Measurements from ENCODE around the gene LCLAT1.

LCLAT1 gene

GRCh38 chr2:30649828-30650227, 202.8 kb downstream of the LCLAT1 start:
- DNase-seq = no peak

DNA sequence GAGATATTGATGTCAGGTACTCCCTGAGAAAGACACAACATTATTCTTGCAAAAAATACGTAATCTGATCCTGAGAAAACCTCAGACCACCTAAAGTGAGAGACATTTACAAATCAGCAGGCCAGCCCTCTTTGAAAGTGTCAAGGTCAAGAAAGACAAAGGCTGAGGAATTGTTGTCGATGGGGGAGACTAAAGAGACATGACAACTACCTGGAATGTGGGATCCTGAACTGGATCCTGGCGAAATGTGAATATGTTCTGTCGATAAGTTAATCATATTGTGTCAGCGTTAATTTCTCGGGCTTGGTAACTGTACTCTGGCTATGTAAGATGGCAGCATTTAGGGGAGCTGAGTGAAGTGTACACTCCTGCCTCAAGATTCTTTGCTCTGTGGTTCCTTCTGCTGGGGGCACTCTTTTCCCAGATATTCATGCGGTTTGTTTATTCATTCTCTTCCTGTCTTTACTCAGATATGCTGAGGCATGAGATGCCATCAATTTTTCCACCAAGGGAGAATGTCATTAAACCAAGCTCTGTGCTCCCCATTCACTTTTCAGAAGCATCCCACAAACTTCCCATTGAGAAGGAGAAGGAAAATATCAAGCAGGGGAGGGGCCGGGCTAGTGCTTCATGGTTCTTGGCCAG, 205.3 kb downstream of the LCLAT1 start:
- DNase-seq = no peak

DNA sequence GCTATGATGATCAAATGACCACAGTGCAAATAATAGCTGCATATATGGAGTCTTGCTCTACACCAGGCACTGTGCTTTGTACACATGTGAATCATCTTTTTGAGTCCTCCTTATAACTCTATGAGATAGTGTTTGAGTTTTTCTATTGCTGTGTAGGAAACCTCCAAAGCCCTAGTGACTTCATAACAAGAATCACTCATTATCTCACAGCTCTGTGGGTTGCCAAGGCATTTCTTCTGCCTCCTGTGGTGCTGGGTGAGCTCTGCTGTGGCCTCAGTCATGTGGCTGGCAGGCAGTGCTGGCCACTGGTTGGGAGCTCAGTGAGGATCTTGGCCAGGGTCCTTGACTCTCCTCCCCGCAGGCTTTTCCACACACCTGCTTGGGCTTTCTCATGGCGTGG, 206.8 kb downstream of the LCLAT1 start:
- no peak for DNase-seq

- DNase-seq = no peak
These were observed 207.4 kb downstream of the LCLAT1 start for GRCh38 chr2:30654404-30654803.

GRCh38 chr2:30655211-30655610, 208.2 kb downstream of the LCLAT1 start:
- DNase-seq = no peak

DNA sequence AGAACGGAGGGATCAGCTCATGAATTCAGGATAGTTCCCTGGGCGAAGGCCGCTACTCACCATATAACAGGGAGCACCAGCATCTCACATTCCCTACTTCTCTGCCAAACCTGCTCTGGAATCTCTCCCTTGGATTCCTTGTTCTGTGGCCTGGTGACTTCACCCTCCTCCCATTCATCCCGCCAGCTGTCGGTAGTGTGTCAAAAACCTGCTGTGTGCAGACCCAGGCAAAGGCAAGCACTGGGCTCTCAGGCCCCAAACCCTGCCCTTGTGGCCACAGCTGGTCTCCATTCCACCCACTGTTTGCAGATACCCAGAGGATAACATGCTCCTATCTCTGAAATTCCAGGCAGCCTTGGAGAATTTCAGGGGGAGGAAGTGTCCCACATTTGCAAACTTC, 208.6 kb downstream of the LCLAT1 start:
- no peak for DNase-seq

- DNase-seq = no peak
These were observed 209.0 kb downstream of the LCLAT1 start for GRCh38 chr2:30656079-30656478.

GRCh38 chr2:30661173-30662107, 214.4 kb downstream of the LCLAT1 start:
- no peak for DNase-seq

DNA sequence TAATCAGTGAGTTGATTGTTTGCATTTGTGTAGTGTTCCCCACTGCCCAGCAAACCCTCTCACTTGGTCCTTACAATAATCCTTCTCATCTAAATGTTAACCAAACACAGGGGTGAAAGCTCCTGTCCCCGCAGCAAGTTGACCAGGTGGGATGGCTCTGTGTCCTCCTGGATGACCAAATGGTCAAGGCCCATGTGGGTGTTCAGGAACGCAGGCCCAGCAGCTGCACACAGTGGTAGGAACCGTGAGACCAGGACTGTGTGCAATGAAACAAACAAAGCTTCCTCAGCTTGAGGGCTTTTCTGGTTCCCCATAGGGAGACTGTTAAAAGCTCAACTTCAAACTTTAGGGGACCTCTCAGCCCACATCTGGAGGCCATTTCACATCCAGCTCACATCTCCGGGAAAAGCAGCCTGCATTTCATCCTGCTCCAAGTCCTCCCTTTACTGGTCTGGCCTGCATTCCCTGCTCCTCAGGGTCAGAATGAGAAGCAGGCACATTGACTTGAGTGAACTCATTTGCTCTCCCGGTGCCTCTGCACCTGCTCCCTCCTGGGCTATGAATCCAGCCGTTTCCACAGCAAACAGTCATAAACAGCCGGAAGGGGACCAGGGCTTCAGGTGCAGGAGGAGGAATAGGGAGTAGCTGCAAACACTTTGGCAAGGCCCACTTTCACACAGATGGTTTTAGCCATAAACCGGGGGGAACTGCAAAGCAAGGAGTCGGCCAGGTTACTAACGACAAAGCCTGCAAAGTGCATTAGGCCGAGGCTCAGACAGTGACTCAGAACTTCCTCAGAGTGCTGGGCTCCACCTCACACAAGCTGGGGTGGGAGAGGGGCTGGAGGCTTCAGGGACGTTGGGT, 215.5 kb downstream of the LCLAT1 start:
- DNase-seq = no peak

DNA sequence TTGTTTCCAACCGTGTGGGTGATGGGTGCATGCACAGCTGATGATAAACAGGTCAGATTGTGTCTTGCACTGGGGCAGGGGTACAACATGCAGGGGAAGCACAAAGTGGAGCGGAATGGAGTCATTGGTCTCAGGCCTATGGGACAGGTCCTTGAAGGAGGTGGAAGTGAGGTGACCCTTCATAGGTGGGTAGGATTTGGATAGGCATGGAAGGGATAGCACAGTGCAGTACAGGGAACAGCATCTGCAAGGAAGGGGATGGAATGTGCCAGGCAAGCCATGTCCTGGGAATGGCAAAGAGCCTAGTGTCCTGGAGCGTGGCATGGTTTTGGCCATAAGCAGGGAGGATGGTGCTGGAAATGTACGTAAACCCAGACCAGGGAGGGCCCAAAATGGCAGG, 216.3 kb downstream of the LCLAT1 start:
- no peak for DNase-seq

- DNase-seq = no peak
These were observed 216.8 kb downstream of the LCLAT1 start for GRCh38 chr2:30663806-30664205.

GRCh38 chr2:30664761-30665358, 217.8 kb downstream of the LCLAT1 start:
- DNase-seq = no peak

DNA sequence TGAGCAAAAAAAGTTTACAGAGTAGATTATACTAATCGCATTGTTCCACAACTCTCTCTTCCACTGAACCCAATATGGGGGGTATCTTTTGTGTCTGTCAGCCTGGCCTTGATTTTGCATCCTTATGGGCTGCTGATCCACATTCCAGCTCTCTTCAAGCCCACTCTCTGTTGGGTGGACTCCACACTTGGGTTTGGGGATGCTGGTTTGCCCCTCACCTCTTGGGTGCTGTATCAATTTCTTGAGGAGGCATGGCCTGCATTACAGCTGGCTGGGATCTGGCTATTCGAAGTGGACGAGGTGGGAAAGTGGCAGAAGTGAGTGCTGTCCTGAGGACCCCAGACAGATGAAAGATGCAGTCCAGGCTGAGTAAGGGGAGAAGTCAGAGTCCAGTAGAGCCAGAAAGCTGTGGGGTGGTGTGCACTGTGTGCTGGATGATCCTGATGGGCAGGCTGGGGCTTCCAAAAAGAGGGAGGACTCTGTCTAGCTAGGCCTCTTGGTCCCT, 218.8 kb downstream of the LCLAT1 start:
- DNase-seq = no peak

DNA sequence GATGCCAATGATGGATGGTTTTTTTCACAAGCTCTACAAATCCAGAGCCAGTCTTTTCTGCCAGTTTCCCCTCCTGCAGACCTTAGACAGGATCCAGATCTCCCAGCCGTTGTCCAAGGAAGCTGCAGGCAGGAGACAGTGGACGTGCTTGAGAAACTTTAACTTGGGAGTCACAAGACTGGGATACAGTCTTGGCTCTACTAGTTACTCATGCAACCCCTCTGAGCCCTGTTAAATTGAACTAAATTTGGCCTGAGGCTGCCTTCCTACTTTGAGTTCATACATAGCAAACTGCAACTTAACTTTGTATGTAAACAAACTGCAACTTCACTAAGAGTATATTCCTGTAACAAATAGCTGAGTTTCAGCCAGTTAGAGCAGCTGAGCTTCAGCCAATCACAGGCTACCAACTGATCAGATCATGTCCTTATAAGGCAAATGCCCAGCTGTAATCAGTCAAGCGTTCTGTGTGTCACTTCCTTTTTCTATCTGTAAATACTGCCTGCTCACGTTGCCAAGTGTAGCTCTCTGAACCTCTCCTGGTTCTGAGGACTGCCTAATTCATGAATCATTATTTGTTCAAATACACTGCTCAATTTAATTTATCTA, 219.3 kb downstream of the LCLAT1 start:
- DNase-seq = no peak

GRCh38 chr2:30670453-30670852, 223.4 kb downstream of the LCLAT1 start:
- no peak for DNase-seq

- no peak for DNase-seq
These were observed 226.1 kb downstream of the LCLAT1 start for GRCh38 chr2:30673127-30673526.

GRCh38 chr2:30675758-30676157, 228.7 kb downstream of the LCLAT1 start:
- no peak for DNase-seq

GRCh38 chr2:30677231-30677630, 230.2 kb downstream of the LCLAT1 start:
- no peak for DNase-seq

DNA sequence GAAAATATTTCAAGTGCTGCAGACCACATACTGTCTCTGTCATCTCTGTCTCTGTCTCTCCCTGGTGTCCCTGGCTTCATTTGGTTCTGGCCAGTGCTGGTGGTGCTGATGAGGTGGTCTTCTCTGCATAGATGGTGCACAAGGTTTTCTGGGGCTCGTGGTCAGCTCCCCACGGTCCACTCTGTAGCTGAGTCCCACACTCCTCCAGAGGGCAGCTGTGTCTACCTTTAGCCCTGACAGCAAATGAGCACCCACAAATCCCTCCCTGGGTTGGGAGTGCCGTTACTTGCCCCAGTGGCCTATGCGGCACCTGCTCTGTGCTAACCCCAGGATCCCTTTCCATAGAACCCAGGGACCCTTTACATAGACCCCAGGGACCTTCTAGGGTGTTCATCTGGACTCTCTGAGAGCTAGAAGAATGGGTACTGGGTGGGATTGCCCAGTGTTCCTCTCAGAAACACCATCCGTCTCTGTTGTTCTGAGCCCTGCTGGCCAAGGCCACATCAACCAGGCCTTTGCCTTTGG, 230.9 kb downstream of the LCLAT1 start:
- DNase-seq = no peak

DNA sequence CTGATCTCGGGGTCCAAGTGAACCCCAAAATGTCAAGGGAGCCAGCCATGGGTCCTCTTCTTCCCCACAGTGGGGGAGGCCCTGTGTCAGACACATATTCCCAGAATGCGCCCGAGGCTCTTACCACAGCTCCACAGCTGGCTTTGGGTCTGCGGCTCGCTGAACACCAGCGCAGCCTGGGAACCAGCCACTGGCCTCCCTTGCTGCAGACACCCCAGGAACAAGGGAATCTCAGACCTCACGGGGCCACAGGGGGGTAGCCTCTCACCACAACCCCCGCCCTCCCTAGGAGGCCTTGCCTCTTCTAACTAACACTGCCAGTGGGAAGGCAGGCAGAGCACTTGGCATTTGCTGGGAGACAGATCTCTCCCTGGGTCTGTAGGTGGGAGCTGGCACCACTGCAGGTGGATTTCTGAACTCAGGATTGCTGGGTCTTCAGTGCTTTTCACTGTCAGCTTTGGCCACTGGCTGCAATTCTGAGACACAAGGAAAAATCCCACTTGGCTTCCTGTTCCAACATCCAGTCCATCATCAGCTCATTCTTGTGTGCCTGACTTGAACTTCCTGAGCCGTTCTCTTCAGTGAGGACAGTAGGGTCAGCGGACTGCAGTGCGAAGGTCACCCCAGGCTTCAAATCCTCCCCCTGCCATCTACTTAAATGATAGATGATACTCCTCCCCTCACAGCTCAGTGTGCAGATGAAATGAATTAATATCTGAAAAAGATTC, 231.5 kb downstream of the LCLAT1 start:
- no peak for DNase-seq

DNA sequence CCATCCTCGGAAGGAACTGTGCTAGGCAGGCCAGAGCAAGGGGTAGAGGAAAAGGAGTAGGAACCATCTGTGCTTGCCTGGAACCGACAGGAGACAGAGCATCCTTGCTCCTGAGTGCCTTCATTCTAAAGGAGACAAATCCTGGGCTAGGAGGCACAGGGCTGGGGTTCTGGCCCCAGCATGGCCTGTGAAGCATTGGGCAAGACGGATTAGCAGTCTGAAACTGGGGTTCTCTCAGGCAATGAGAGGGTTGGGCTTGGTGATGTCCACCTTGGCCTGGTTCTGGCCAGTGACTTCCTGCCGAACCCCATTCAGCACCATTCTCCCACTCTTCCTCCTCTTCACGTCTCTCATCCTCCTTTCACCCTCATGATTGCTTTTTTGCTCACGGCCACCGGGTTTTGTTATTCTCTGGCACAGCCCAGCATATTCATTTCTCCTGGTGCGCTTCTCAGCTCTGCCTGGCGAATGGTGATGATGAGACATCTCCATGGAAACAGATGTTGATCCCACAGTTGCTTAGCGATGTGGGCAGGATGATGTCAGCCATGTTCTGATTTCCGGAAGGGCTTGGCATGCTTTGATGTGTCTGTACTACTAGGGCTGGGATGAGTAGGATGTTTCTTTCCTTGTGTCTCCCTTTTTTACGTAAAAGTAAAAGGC, 232.5 kb downstream of the LCLAT1 start:
- no peak for DNase-seq
